MM.1S (cell line): ENCODE measurements around the gene MGAT5.

ENCODE experiments used
- DNase-seq: peaks from one replicate; pipeline ENCODE4 v3.0.0-alpha.2; 2015
- H2AFZ ChIP-seq: fragments of 300-600 bp; sonication (generic); 2 replicates; pipeline ENCODE4 v1.6.0; 2016; ENCODE audit warnings: antibody characterized with exemption, low read length
- H3F3A ChIP-seq: fragments of 300-600 bp; sonication (generic); 2 replicates; pipeline ENCODE4 v1.6.1; 2016; ENCODE audit warnings: mild to moderate bottlenecking, antibody characterized with exemption, low read length, moderate library complexity, mixed read lengths; ENCODE audit not compliant: insufficient read depth
- H3K27ac ChIP-seq: fragments of 300-600 bp; sonication (generic); 2 replicates; pipeline ENCODE4 v1.5.1; 2016; ENCODE audit warnings: mild to moderate bottlenecking, low read length
- H3K27me3 ChIP-seq: fragments of 300-600 bp; sonication (generic); replicated peaks from 2 replicates; pipeline ENCODE4 v1.6.0; 2016; ENCODE audit warnings: low read length; ENCODE audit not compliant: insufficient read depth
- H3K36me3 ChIP-seq: fragments of 300-600 bp; sonication (generic); replicated peaks from 2 replicates; pipeline ENCODE4 v1.6.1; 2016; ENCODE audit warnings: mild to moderate bottlenecking, low read length, mixed read lengths; ENCODE audit not compliant: insufficient read depth
- H3K4me1 ChIP-seq: fragments of 300-600 bp; sonication (generic); 2 replicates; pipeline ENCODE4 v1.6.1; 2016; ENCODE audit warnings: low read length, mixed read lengths
- H3K4me2 ChIP-seq: fragments of 300-600 bp; sonication (generic); 2 replicates; pipeline ENCODE4 v1.6.0; 2016; ENCODE audit warnings: low read depth, low read length
- H3K4me3 ChIP-seq: fragments of 300-600 bp; sonication (generic); 2 replicates; pipeline ENCODE4 v1.5.1; 2016; ENCODE audit warnings: low read length, mixed read lengths
- H3K79me2 ChIP-seq: fragments of 300-600 bp; sonication (generic); 2 replicates; pipeline ENCODE4 v1.6.1; 2016; ENCODE audit warnings: mixed run types, low read length, mixed read lengths
- H3K9ac ChIP-seq: fragments of 300-600 bp; sonication (generic); 2 replicates; pipeline ENCODE4 v1.6.1; 2016; ENCODE audit warnings: low read length, mixed read lengths
- H3K9me2 ChIP-seq: fragments of 300-600 bp; sonication (generic); replicated peaks from 2 replicates; pipeline ENCODE4 v1.6.1; 2016; ENCODE audit warnings: mild to moderate bottlenecking, low read length, mixed read lengths; ENCODE audit not compliant: insufficient read depth
- H3K9me3 ChIP-seq: fragments of 300-600 bp; sonication (generic); replicated peaks from 2 replicates; pipeline ENCODE4 v1.6.1; 2016; ENCODE audit warnings: mild to moderate bottlenecking, low read length, mixed read lengths; ENCODE audit not compliant: insufficient read depth
- H4K20me1 ChIP-seq: fragments of 300-600 bp; sonication (generic); 2 replicates; pipeline ENCODE4 v1.6.1; 2016; ENCODE audit warnings: mild to moderate bottlenecking, low read length, moderate library complexity, mixed read lengths; ENCODE audit not compliant: insufficient read depth
- CTCF ChIP-seq: fragments of 300-600 bp; sonication (generic); IDR thresholded peaks from 2 replicates; pipeline ENCODE4 v1.5.1; 2016; ENCODE audit warnings: antibody characterized with exemption, low read length, mixed read lengths
- EZH2 ChIP-seq: fragments of 300-600 bp; sonication (generic); optimal IDR thresholded peaks from 2 replicates; pipeline ENCODE3; 2017; ENCODE audit warnings: low read depth, mild to moderate bottlenecking, antibody characterized with exemption, low read length, mixed read lengths
- EZH2phosphoT487 ChIP-seq: fragments of 300-600 bp; sonication (generic); IDR thresholded peaks from 2 replicates; pipeline ENCODE4 v1.6.1; 2018; ENCODE audit warnings: antibody characterized with exemption, low read length

Gene MGAT5

GRCh38 chr2:134257965-134258683 is 4.3 kb downstream of the MGAT5 start:
- TF ChIP-seq EZH2: no peak
- no peak for TF ChIP-seq CTCF
- TF ChIP-seq EZH2phosphoT487: no peak
- no peaks in the 10 kb centered on the region for H3K9me3 ChIP-seq
- H3K27me3 ChIP-seq: no peaks in the 10 kb centered on the region
- peaks cover 40% of the 10 kb centered on the region for H4K20me1 ChIP-seq
- H3K9ac ChIP-seq: no peak overlapping the region
- no peaks in the 10 kb centered on the region for H3K9me2 ChIP-seq
- H3K36me3 ChIP-seq: peaks cover 9% of the 10 kb centered on the region
- no peak overlapping the region for H3K4me2 ChIP-seq
- H3K27ac ChIP-seq: no peak overlapping the region
- no peak overlapping the region for H2AFZ ChIP-seq
- H3K4me1 ChIP-seq: peaks cover 50% of the 10 kb centered on the region
- H3K79me2 ChIP-seq: peaks cover 90% of the 10 kb centered on the region
- no peak overlapping the region for H3K4me3 ChIP-seq
- no peak for DNase-seq
- H3F3A ChIP-seq: peaks cover 10% of the 10 kb centered on the region

- TF ChIP-seq CTCF (no peak), EZH2 (no peak), EZH2phosphoT487 (no peak)
- Histone ChIP-seq H3K4me3 (no peak overlapping the region), H3K27ac (no peak overlapping the region), H3K79me2 (peaks cover 95% of the 10 kb centered on the region), H3K36me3 (peaks cover 9% of the 10 kb centered on the region), H3K4me2 (no peak overlapping the region), H3K27me3 (no peaks in the 10 kb centered on the region), H3K9ac (no peak overlapping the region), H3K9me3 (no peaks in the 10 kb centered on the region), H4K20me1 (peaks cover 35% of the 10 kb centered on the region), H3K9me2 (no peaks in the 10 kb centered on the region), H3F3A (peaks cover 4% of the 10 kb centered on the region), H2AFZ (no peak overlapping the region), H3K4me1 (peaks cover 47% of the 10 kb centered on the region)
- DNase-seq: peak; percentile 67
Observed at GRCh38 chr2:134258684-134259388, 5.0 kb downstream of the MGAT5 start.

GRCh38 chr2:134259571-134259970 is 5.7 kb downstream of the MGAT5 start:
- H3K79me2 ChIP-seq: peaks cover 92% of the 10 kb centered on the region
- no peak overlapping the region for H3K4me2 ChIP-seq
- H3K9me3 ChIP-seq: no peaks in the 10 kb centered on the region
- DNase-seq: no peak
- H3K36me3 ChIP-seq: peaks cover 3% of the 10 kb centered on the region
- no peak overlapping the region for H3K9ac ChIP-seq
- peaks cover 42% of the 10 kb centered on the region for H3K4me1 ChIP-seq
- no peaks in the 10 kb centered on the region for H3F3A ChIP-seq
- H3K4me3 ChIP-seq: no peak overlapping the region
- no peaks in the 10 kb centered on the region for H3K27me3 ChIP-seq
- no peak overlapping the region for H2AFZ ChIP-seq
- peaks cover 29% of the 10 kb centered on the region for H4K20me1 ChIP-seq
- H3K9me2 ChIP-seq: no peaks in the 10 kb centered on the region
- H3K27ac ChIP-seq: no peak overlapping the region
- TF ChIP-seq EZH2 (no peak), EZH2phosphoT487 (no peak), CTCF (no peak)
